GM23248 (cell line): ENCODE results near the gene ZNF135.

Source experiments
- EZH2 ChIP-seq: fragments of 200-600 bp; sonication (generic); IDR thresholded peaks from 2 replicates; pipeline ENCODE4 v1.6.1; 2018; ENCODE audit warnings: antibody characterized with exemption, mild to moderate bottlenecking; ENCODE audit not compliant: insufficient read depth, poor library complexity, severe bottlenecking
- EZH2phosphoT487 ChIP-seq: fragments of 200-600 bp; sonication (generic); IDR thresholded peaks from 2 replicates; pipeline ENCODE4 v1.6.1; 2018; ENCODE audit warnings: antibody characterized with exemption, moderate library complexity, mild to moderate bottlenecking, low read depth; ENCODE audit not compliant: insufficient read depth

GRCh38 chr19:58021541-58022282 is 37.4 kb upstream of the ZNF135 start:
- TF ChIP-seq EZH2phosphoT487, result no peak
- no peak for TF ChIP-seq EZH2
